Transverse colon (tissue), 4 donors: ENCODE data around the gene SNRPF.

Source experiments
- CTCF ChIP-seq, 5 experiments: fragments of 200-600 bp in 3 of 5; fragments of 450-650 bp in 2 of 5; sonication (generic) in 3 of 5; IDR thresholded peaks; 1 replicate in 2 of 5; 2 replicates in 3 of 5; pipeline ENCODE4 v1.5.1; 2016 to 2017; ENCODE audit warnings: antibody characterized with exemption in 5 of 5, inconsistent platforms in 3 of 5, mild to moderate bottlenecking in 2 of 5, moderate library complexity in 1 of 5
- EP300 ChIP-seq: sonication (generic); formaldehyde crosslinking; IDR thresholded peaks from one replicate; pipeline ENCODE4 v1.6.1; 2017; ENCODE audit warnings: antibody characterized with exemption, low read depth
- POLR2A ChIP-seq: fragments of 450-650 bp; IDR thresholded peaks from one replicate; pipeline ENCODE4 v1.6.1; 2016; ENCODE audit warnings: antibody characterized with exemption, mild to moderate bottlenecking, moderate library complexity
- POLR2AphosphoS5 ChIP-seq, 3 donors: sonication (generic); formaldehyde crosslinking; IDR thresholded peaks; one replicate each; pipeline ENCODE4 v1.6.1; 2016; ENCODE audit warnings: antibody characterized with exemption in 3 of 3

GRCh38 chr12:95820096-95820703 is 38.6 kb upstream of the SNRPF start:
- TF ChIP-seq CTCF (IDR thresholded peaks at IDR 0.05) (peak; percentile 38 to 66 (median 50)), POLR2AphosphoS5 (IDR thresholded peaks at IDR 0.05) (peak in 2 of 3 donors; percentile 67 to 70), POLR2A (no peak), EP300 (no peak)
